GM19438 (cell line): ENCODE results near the gene DEPDC1.
A peak's percentile ranks its signal among the peaks of the same experiment; 100 is the strongest.
"Not testable (repeated sequence)": the region's sequence is repeated elsewhere in the genome, so short reads cannot be mapped to it uniquely, and the experiment has no call there.

Source experiments
- ATAC-seq: cut with Tn5 transposase; IDR thresholded peaks from one replicate; pipeline ENCODE4 v1.9.1; 2021; ENCODE audit warnings: low read depth; ENCODE audit not compliant: unreplicated experiment

Gene DEPDC1

GRCh38 chr1:68479501-68479900 is 17.4 kb downstream of the DEPDC1 start:
- no peak for ATAC-seq

- no peak for ATAC-seq
These were observed 18.2 kb downstream of the DEPDC1 start for GRCh38 chr1:68478662-68479061.

GRCh38 chr1:68476626-68477025 is 20.3 kb downstream of the DEPDC1 start:
- not testable (repeated sequence) for ATAC-seq

GRCh38 chr1:68473060-68473459 is 23.8 kb downstream of the DEPDC1 start:
- no peak for ATAC-seq

GRCh38 chr1:68470388-68470970 is 26.4 kb downstream of the DEPDC1 start:
- ATAC-seq, result no peak

GRCh38 chr1:68464891-68465290 is 32.0 kb downstream of the DEPDC1 start:
- ATAC-seq, result no peak

GRCh38 chr1:68460935-68461334 is 35.9 kb downstream of the DEPDC1 start:
- no peak for ATAC-seq

- no peak for ATAC-seq
These were observed 37.1 kb downstream of the DEPDC1 start for GRCh38 chr1:68459796-68460195.

GRCh38 chr1:68459091-68459490 is 37.8 kb downstream of the DEPDC1 start:
- no peak for ATAC-seq

- ATAC-seq, result no peak
These were observed 40.7 kb downstream of the DEPDC1 start for GRCh38 chr1:68456202-68456601.

GRCh38 chr1:68454534-68454933 is 42.3 kb downstream of the DEPDC1 start:
- ATAC-seq, result no peak

GRCh38 chr1:68453060-68453670 is 43.7 kb downstream of the DEPDC1 start:
- ATAC-seq, result no peak

GRCh38 chr1:68449901-68450300 is 47.0 kb downstream of the DEPDC1 start, which contains the start of gene RPE65:
Gene RPE65, minus strand, starts transcription at chr1:68449954. Its CDS starts 49 bp downstream, at chr1:68449905.
- no peak for ATAC-seq

- ATAC-seq, result no peak
These were observed 48.5 kb downstream of the DEPDC1 start for GRCh38 chr1:68448365-68448764.

- ATAC-seq, result no peak
These were observed 51.2 kb downstream of the DEPDC1 start for GRCh38 chr1:68445709-68446108.

- ATAC-seq, result peak; percentile 82
These were observed 53.9 kb downstream of the DEPDC1 start for GRCh38 chr1:68442822-68443556.

GRCh38 chr1:68442006-68442405 is 54.9 kb downstream of the DEPDC1 start:
- ATAC-seq, result no peak

GRCh38 chr1:68438310-68438709 is 58.6 kb downstream of the DEPDC1 start:
- no peak for ATAC-seq

- no peak for ATAC-seq
These were observed 63.5 kb downstream of the DEPDC1 start for GRCh38 chr1:68433395-68433794.

- no peak for ATAC-seq
These were observed 65.8 kb downstream of the DEPDC1 start for GRCh38 chr1:68431076-68431475.

- ATAC-seq, result no peak
These were observed 67.6 kb downstream of the DEPDC1 start for GRCh38 chr1:68429233-68429808.
